ENCODE measurements around the gene TENM3. TPM values are rescaled to one million over a fixed set of nuclear protein-coding genes. Genes with fewer than 3 reads are reported as not detected.
A peak's percentile ranks its signal among the peaks of the same experiment; 100 is the strongest.

Gene TENM3
- total RNA-seq, 1 donor from 2014 or later, result 124 TPM

GRCh38 chr4:182705389-182705788 is 462.2 kb downstream of the TENM3 start:
- H3K9me3 Mint-ChIP-seq (ENCODE audit: unreplicated experiment), result no peaks in the 10 kb centered on the region
- no peaks in the 10 kb centered on the region for H3K27me3 Mint-ChIP-seq (ENCODE audit: unreplicated experiment)
- no peak overlapping the region for H3K27ac Mint-ChIP-seq (ENCODE audit: unreplicated experiment)
- DNase-seq, result no peak
- no peak overlapping the region for H3K4me3 Mint-ChIP-seq (ENCODE audit: unreplicated experiment)
- no peak for TF ChIP-seq CTCF (IDR thresholded peaks at IDR 0.05; ENCODE audit: partially characterized antibody, unreplicated experiment)
- peaks cover 4% of the 10 kb centered on the region for H3K4me1 Mint-ChIP-seq (ENCODE audit: low read depth, unreplicated experiment)
- no peaks in the 10 kb centered on the region for H3K36me3 Mint-ChIP-seq (ENCODE audit: unreplicated experiment)

GRCh38 chr4:182711211-182711610 is 468.0 kb downstream of the TENM3 start:
- Mint-ChIP-seq H3K36me3 (ENCODE audit: unreplicated experiment) (no peaks in the 10 kb centered on the region), H3K27me3 (ENCODE audit: unreplicated experiment) (peaks cover 2% of the 10 kb centered on the region), H3K4me1 (ENCODE audit: low read depth, unreplicated experiment) (peaks cover 3% of the 10 kb centered on the region), H3K27ac (ENCODE audit: unreplicated experiment) (no peak overlapping the region), H3K9me3 (ENCODE audit: unreplicated experiment) (no peaks in the 10 kb centered on the region), H3K4me3 (ENCODE audit: unreplicated experiment) (no peak overlapping the region)
- no peak for DNase-seq
- no peak for TF ChIP-seq CTCF (IDR thresholded peaks at IDR 0.05; ENCODE audit: partially characterized antibody, unreplicated experiment)

GRCh38 chr4:182715548-182715947 is 472.3 kb downstream of the TENM3 start:
- H3K27me3 Mint-ChIP-seq (ENCODE audit: unreplicated experiment), result peaks cover 2% of the 10 kb centered on the region

GRCh38 chr4:182716192-182716591 is 473.0 kb downstream of the TENM3 start:
- Mint-ChIP-seq H3K4me3 (ENCODE audit: unreplicated experiment) (no peak overlapping the region), H3K27me3 (ENCODE audit: unreplicated experiment) (peaks cover 2% of the 10 kb centered on the region), H3K27ac (ENCODE audit: unreplicated experiment) (peak overlapping the region; percentile 36), H3K4me1 (ENCODE audit: low read depth, unreplicated experiment) (peaks cover 5% of the 10 kb centered on the region), H3K9me3 (ENCODE audit: unreplicated experiment) (no peaks in the 10 kb centered on the region), H3K36me3 (ENCODE audit: unreplicated experiment) (no peaks in the 10 kb centered on the region)
- no peak for TF ChIP-seq CTCF (IDR thresholded peaks at IDR 0.05; ENCODE audit: partially characterized antibody, unreplicated experiment)
- no peak for DNase-seq

More at GRCh38 chr4:182715548-182715947, 472.3 kb downstream of the TENM3 start:
- H3K9me3 Mint-ChIP-seq (ENCODE audit: unreplicated experiment), result no peaks in the 10 kb centered on the region
- TF ChIP-seq CTCF (IDR thresholded peaks at IDR 0.05; ENCODE audit: partially characterized antibody, unreplicated experiment), result no peak
- no peak overlapping the region for H3K4me3 Mint-ChIP-seq (ENCODE audit: unreplicated experiment)
- no peak for DNase-seq
- H3K4me1 Mint-ChIP-seq (ENCODE audit: low read depth, unreplicated experiment), result peaks cover 5% of the 10 kb centered on the region
- H3K27ac Mint-ChIP-seq (ENCODE audit: unreplicated experiment), result peak overlapping the region; percentile 36
- no peaks in the 10 kb centered on the region for H3K36me3 Mint-ChIP-seq (ENCODE audit: unreplicated experiment)

- no peaks in the 10 kb centered on the region for H3K36me3 Mint-ChIP-seq (ENCODE audit: unreplicated experiment)
- peaks cover 3% of the 10 kb centered on the region for H3K4me1 Mint-ChIP-seq (ENCODE audit: low read depth, unreplicated experiment)
- H3K4me3 Mint-ChIP-seq (ENCODE audit: unreplicated experiment), result no peak overlapping the region
- H3K9me3 Mint-ChIP-seq (ENCODE audit: unreplicated experiment), result no peaks in the 10 kb centered on the region
- H3K27me3 Mint-ChIP-seq (ENCODE audit: unreplicated experiment), result peaks cover 2% of the 10 kb centered on the region
- no peak for TF ChIP-seq CTCF (IDR thresholded peaks at IDR 0.05; ENCODE audit: partially characterized antibody, unreplicated experiment)
- no peak for DNase-seq
- H3K27ac Mint-ChIP-seq (ENCODE audit: unreplicated experiment), result no peak overlapping the region
These were observed 474.8 kb downstream of the TENM3 start for GRCh38 chr4:182717788-182718583.

All from glutamatergic neuron (in vitro differentiated cells).